Coronary artery (tissue), 2 donors: ENCODE measurements around the gene PPFIA1.

Source experiments
- DNase-seq: peaks from one replicate; pipeline ENCODE4 v3.0.0-alpha.2; 2017; ENCODE audit warnings: low spot score
- H3K27ac ChIP-seq, 2 donors: fragments of 200-600 bp; sonication (generic); one replicate each; pipeline ENCODE4 v1.5.1; 2016 to 2019
- H3K4me3 ChIP-seq: fragments of 200-600 bp; sonication (generic); 2 replicates; pipeline ENCODE4 v1.5.1; 2016; ENCODE audit warnings: mild to moderate bottlenecking, moderate library complexity
- TF ChIP-seq, protein P1 (sequence below): fragments of 200-600 bp; sonication (generic); IDR thresholded peaks from one replicate; pipeline ENCODE4 v1.5.1; 2019; ENCODE audit warnings: antibody characterized with exemption

Gene PPFIA1

DNA sequence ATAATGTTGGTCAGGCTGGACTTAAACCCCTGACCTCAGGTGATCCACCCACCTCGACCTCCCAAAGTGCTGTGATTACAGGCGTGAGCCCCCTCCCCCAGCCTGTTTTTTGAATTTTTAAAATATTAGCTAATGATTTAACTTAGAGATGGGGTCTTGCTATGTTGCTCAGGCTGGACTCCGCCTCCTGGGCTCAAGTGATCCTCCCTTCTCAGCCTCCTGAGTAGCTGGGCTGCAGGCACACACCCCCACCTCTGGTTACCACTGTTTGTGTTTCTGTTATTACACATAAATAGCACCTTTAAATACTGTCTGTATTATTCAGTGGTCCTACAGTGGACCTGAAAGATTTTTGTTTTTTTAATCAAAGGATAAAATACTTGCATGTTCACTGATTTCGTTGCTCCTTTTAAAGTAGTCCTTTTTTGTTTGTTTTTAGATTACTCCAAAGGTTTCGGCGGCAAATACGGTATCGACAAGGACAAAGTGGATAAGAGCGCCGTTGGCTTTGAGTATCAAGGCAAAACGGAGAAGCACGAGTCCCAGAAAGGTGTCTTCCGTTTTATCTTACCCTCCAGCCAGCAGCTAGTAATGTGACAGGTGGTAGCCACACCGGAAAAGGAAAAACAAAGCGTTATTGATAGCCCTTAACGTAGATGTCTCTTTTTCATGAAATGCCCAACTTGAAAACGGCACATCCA lies 149.0 kb downstream of the PPFIA1 start:
- no peak overlapping the region for H3K27ac ChIP-seq
- TF ChIP-seq, protein P1, sequence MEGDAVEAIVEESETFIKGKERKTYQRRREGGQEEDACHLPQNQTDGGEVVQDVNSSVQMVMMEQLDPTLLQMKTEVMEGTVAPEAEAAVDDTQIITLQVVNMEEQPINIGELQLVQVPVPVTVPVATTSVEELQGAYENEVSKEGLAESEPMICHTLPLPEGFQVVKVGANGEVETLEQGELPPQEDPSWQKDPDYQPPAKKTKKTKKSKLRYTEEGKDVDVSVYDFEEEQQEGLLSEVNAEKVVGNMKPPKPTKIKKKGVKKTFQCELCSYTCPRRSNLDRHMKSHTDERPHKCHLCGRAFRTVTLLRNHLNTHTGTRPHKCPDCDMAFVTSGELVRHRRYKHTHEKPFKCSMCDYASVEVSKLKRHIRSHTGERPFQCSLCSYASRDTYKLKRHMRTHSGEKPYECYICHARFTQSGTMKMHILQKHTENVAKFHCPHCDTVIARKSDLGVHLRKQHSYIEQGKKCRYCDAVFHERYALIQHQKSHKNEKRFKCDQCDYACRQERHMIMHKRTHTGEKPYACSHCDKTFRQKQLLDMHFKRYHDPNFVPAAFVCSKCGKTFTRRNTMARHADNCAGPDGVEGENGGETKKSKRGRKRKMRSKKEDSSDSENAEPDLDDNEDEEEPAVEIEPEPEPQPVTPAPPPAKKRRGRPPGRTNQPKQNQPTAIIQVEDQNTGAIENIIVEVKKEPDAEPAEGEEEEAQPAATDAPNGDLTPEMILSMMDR, result no peak
- DNase-seq, result no peak
- H3K4me3 ChIP-seq, result no peak overlapping the region

DNA sequence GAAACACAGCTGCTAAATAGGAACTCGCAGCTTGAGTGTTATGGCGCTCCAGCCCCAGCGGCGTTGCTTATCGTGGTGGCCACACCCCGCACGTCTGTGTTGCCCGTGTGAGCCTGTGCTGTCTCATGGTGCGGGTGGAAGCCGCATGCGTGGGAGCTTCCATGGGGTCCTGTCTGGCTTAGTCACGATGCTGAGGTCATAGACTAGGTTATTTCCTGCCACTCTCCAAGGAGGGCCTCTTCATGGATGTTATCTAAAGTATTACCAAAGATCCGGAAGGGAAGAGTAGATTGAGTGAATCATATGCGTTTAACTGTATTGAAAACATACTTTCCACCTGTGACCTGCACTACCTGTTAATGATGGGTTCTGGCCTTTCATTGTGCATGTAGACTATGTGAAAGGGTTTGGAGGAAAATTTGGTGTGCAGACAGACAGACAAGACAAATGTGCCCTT lies 149.5 kb downstream of the PPFIA1 start:
- TF ChIP-seq, protein P1, result no peak
- Histone ChIP-seq H3K4me3 (no peak overlapping the region), H3K27ac (no peak overlapping the region)
- no peak for DNase-seq

DNA sequence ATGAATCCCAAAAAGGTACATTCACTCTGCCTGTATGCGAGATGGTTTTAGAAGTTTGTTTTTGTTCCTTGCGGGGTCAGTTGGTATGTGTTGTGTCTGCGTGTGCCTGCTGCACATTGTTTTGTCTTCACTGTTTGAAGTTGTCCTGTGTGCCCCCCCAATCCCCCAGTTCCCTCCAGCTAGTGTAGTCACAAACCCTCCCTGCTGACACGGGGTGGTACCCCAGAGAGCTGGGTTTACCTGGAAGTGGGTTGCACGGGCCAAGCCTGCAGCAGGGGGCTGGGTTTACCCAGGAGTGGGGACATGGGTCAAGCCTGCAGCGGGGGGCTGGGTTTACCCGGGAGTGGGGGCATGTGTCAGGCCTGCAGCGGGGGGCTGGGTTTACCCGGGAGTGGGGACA lies 150.0 kb downstream of the PPFIA1 start:
- no peak overlapping the region for H3K4me3 ChIP-seq
- no peak overlapping the region for H3K27ac ChIP-seq
- no peak for DNase-seq
- TF ChIP-seq, protein P1, result no peak

DNA sequence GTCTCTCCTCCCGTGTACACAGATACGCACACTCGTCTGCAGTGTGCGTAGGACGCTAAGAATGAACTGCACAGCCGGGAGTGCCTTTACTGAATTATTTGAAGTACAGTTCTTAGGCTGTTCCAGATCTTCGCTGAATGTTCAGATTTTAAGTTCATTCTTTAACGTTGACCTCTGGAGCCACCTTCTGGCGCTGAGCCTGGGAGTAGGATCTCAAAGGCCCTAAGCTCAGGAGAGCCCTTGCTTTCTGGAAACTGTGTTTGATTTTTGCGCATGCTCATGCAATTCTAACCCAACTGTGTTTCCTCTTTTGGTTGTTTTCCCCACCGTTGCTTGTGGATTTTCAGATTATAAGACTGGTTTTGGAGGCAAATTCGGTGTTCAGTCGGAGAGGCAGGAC lies 150.6 kb downstream of the PPFIA1 start:
- no peak overlapping the region for H3K27ac ChIP-seq
- no peak overlapping the region for H3K4me3 ChIP-seq
- no peak for DNase-seq
- TF ChIP-seq, protein P1, result no peak

DNA sequence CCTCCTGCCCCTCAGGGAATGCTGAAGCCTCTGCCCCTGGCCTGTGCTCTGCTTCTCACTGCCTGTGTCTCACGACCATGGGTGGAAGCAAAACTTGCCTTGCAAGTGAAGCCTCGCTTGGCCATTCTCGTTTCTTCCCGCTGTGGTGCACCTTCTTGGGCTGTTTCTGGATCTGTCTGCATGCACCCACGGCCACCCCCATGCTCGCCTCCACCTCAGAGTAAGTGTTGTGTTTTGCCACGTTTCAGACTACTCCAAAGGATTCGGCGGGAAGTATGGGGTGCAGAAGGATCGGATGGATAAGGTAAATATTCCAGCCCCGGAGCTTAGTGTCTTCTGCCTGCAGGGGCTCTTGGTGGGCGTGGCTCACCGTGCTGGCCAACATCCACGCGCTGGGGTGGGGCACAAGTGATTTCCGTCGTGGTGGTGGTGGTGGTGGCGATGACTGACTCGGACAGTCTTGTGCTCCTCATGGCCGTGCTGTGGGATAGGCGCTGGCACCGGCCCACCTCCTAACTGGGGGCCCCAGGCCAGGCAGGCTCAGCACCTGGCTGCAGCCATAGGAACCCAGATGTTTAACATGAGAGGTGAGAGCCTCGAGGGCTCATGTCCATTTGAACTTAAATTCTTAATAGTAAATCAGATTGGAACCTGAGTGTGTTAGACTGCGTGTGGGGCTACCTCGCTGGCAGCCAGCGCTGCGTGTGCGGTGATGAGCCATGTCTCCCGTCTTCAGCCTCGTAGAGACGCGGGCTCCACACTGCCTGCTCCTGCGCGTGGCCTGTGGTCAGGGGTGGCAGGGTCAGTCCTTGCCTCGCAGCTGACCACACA lies 152.4 kb downstream of the PPFIA1 start:
- Histone ChIP-seq H3K27ac (no peak overlapping the region), H3K4me3 (no peak overlapping the region)
- TF ChIP-seq, protein P1, result no peak
- no peak for DNase-seq

DNA sequence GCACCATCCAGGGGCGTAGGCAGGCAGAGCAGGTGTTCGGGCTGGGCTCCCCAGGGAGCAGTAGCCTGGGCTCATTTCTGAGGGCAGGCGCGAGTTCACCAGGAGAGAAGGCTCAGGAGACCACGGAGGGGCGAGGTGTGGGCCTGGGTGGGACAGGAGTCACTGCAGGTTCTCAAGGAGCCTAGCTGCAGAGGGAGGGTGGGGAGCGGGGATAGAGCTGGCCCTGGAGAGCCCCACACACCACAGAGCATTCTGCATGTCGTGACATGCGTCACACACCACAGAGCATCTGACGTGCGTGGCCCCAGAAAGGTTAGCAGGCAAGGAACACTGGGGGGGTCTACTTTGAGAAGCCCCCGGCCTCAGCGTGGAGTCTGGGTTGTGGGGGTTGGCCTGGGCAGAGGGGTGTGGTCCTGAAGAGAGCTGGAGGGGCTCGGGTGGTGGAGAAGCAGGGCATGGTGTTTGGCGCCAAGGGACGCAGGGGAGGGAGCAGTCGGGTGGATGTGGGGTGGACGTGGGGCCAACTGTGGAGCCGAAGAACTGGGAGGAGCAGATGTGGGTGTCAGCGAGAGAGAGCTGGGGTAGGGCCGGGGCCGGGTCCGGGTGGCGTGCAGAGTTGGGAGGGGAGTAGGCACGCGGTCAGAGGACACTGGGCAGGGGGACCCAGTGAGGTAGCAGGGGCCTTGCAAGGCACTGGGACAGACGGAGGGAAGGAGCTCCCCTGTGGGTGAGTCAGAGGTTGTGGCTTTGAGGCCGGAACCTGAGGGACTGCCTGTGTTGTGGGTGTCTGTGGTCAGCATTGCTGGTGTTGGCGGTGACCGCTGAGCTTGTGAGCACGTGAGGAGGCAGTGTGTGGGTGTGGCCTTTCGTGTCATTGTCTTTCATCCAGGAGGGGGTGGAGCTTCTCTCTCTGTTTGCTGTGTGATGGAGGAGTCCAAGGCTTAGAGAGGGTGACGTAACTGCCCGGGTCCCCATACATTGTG lies 153.3 kb downstream of the PPFIA1 start:
- Histone ChIP-seq H3K27ac (no peak overlapping the region), H3K4me3 (no peak overlapping the region)
- TF ChIP-seq, protein P1, result no peak
- DNase-seq, result no peak
